Mucosa of descending colon (tissue), 3 donors: Measurements from ENCODE around the gene G6PC1. TPM values are rescaled to one million over a fixed set of nuclear protein-coding genes. Genes with fewer than 3 reads are reported as not detected.
"Not testable (repeated sequence)": the region's sequence is repeated elsewhere in the genome, so short reads cannot be mapped to it uniquely, and the experiment has no call there.

Source experiments
- ATAC-seq: fragments of 200-7000 bp; cut with Tn5 transposase; one replicate; pipeline ENCODE4 v1.9.1; 2020; ENCODE audit warnings: mild to moderate bottlenecking, moderate library complexity
- DNase-seq, 3 donors: peaks; one replicate each; pipeline ENCODE4 v3.0.0-alpha.2; 2020
- H3K36me3 ChIP-seq: fragments of 200-600 bp; one replicate; pipeline ENCODE4 v1.8.0; 2021; ENCODE audit warnings: low read depth, mild to moderate bottlenecking
- H3K4me1 ChIP-seq: fragments of 200-600 bp; one replicate; pipeline ENCODE4 v1.8.0; 2021; ENCODE audit warnings: low read depth, mild to moderate bottlenecking
- H3K4me3 ChIP-seq: fragments of 200-600 bp; one replicate; pipeline ENCODE4 v1.8.0; 2021; ENCODE audit warnings: mild to moderate bottlenecking
- H3K9me3 ChIP-seq: fragments of 200-600 bp; one replicate; pipeline ENCODE4 v1.8.0; 2021; ENCODE audit warnings: mild to moderate bottlenecking
- CTCF ChIP-seq: fragments of 200-600 bp; IDR thresholded peaks from one replicate; pipeline ENCODE4 v1.8.0; 2022; ENCODE audit warnings: antibody characterized with exemption, mild to moderate bottlenecking
- intact Hi-C, 2 donors: fragments of 100-400 bp; cut with DNase I in 1 of 2; cut with micrococcal nuclease in 1 of 2; formaldehyde crosslinking; loops; one replicate each; pipeline versions ENCODE4 v1.11.0 to v1.11.1; 2022; cut with DNase I, micrococcal nuclease
- long read RNA-seq, 2 donors: library from polyadenylated mRNA; unstranded; transcript quantifications; one replicate each; pipeline ENCODE4 v2.0.0, GENCODE V29; 2019 to 2021
- total RNA-seq, 3 donors: library from RNA; stranded (reverse); fragmentation: NEBNext Ultra II Directional in 2 of 3; extraction: Animal tissue kit (Norgen Biotek cat#: 25700) in 2 of 3; gene quantifications; one replicate each; pipeline versions ENCODE4 v1.2.1 to v1.2.4, GENCODE V29; 2021 to 2023
- donor health status: DM: no; HTN: no; CAD: no; lungs with moderate emphysema.
- donor health status: DM: no; HTN: no; CAD: no.
- donor health status: DM: no; HTN: yes; CAD: no.

G6PC1 gene
- total RNA-seq = under 1 TPM in 1 of 3 donors, not detected in 2; 0.67 TPM
- long read RNA-seq, donor 1 = 0 reads
- long read RNA-seq, donor 2 = 0 reads

GRCh38 chr17:42900460-42901331, at the start of gene G6PC1:
Gene G6PC1, plus strand, starts transcription at chr17:42900799. Its CDS starts 78 bp downstream, at chr17:42900877.
- H3K4me1 ChIP-seq = no peaks in the 10 kb centered on the region
- H3K36me3 ChIP-seq = no peaks in the 10 kb centered on the region
- H3K4me3 ChIP-seq = no peak within 1 kb of the TSS
- peak; percentile 46 for ATAC-seq
- H3K9me3 ChIP-seq = no peaks in the 10 kb centered on the region
- no peak for DNase-seq
- no peak for TF ChIP-seq CTCF
- intact Hi-C loops = no loop called here

GRCh38 chr17:42850954-42851353, 49.6 kb upstream of the G6PC1 start, which contains the start of gene AOC3:
Gene AOC3, plus strand, starts transcription at chr17:42851199. Its CDS starts 145 bp downstream, at chr17:42851344.
- H3K9me3 ChIP-seq = no peaks in the 10 kb centered on the region
- no peaks in the 10 kb centered on the region for H3K4me1 ChIP-seq
- ATAC-seq (peak; percentile 15), DNase-seq (peak in 2 of 3 donors; percentile 35 to 53)
- intact Hi-C loops = no loop called here
- no peak for TF ChIP-seq CTCF
- H3K4me3 ChIP-seq = no peak within 1 kb of the TSS
- H3K36me3 ChIP-seq = no peaks in the 10 kb centered on the region

GRCh38 chr17:42851371-42852240, 49.0 kb upstream of the G6PC1 start:
- H3K4me1 ChIP-seq, H3K36me3 ChIP-seq, H3K9me3 ChIP-seq, H3K4me3 ChIP-seq, intact Hi-C loops: not testable (repeated sequence)
- DNase-seq (peak in 1 of 3 donors; percentile 40), ATAC-seq (peak; percentile 6)

- Histone ChIP-seq H3K4me3 (no peak overlapping the region), H3K36me3 (no peaks in the 10 kb centered on the region), H3K9me3 (no peaks in the 10 kb centered on the region), H3K4me1 (no peaks in the 10 kb centered on the region)
- DNase-seq (peak in 1 of 3 donors; percentile 31), ATAC-seq (no peak)
- no peak for TF ChIP-seq CTCF
- intact Hi-C loops = no loop called here
Observed at GRCh38 chr17:42852351-42852750, 48.2 kb upstream of the G6PC1 start.

DNA sequence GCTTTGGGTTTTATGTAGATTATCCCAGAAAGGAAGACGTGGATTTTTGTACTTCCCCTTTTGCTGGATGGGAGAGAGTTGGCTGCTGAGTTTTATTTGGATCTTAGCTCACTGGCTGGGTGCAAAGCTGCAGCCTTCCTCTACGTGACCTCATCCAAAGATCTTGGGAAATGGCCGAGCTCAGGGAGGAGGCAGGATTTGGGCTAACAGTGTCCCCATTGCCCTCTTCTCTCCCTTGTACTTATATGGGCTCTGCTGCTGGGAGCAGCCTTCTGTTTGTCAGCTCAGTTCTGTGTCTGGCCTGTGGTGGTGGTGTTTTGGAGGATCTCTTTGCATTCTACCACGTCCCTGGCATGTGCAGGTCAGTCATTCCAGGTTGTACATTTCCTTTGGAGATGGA, 47.6 kb upstream of the G6PC1 start:
- H3K4me3 ChIP-seq = no peak overlapping the region
- ATAC-seq = peak; percentile 11
- no peaks in the 10 kb centered on the region for H3K9me3 ChIP-seq
- H3K36me3 ChIP-seq = no peaks in the 10 kb centered on the region
- TF ChIP-seq CTCF = no peak
- intact Hi-C loops = no loop called here
- no peaks in the 10 kb centered on the region for H3K4me1 ChIP-seq
- peak in 1 of 3 donors; percentile 7 for DNase-seq
